DND-41 (cell line): Measurements from ENCODE around the gene PRKCSH.

Experiments used
- EZH2 ChIP-seq: IDR thresholded peaks from 3 replicates; pipeline ENCODE4 v1.6.1; 2012; ENCODE audit warnings: borderline replicate concordance, low read depth, mild to moderate bottlenecking, moderate library complexity, low read length, inconsistent platforms; ENCODE audit not compliant: severe bottlenecking
- TF ChIP-seq, protein P1 (sequence below): IDR thresholded peaks from 2 replicates; pipeline ENCODE4 v1.5.1; 2012; ENCODE audit warnings: borderline replicate concordance, low read length, moderate library complexity, mild to moderate bottlenecking; ENCODE audit not compliant: poor library complexity, severe bottlenecking; ENCODE audit errors: extremely low read depth

DNA sequence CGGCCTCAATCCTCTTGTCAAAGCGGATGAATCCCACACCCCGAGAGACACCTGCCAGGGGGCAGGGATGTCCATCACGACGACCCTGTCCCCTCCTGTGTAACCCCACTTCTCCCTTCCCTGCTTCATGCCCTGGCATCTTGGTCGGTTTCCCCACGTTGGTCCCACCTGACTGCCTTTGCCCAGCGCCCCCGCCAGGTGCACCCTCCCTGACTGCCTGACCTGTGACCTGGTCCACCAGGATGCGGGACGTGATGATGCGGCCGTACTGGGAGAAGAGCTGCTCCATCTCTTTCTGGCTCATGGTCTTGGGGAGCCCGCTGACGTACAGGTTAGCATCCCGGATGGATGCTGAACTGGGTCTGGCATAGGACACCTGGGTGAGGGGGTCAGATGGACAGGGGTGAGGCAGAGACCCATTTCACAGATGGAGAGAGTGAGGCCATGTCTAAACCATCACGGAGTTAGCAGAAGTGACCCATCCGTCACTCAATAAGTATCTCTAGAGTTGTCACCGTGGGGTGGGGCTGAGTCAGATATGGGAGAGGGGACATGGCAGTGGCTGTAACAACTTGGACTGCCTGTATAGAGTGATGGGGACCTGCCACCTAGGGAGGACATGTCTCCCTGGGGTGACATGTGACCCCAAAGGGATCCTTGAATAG, 22.9 kb downstream of the PRKCSH start:
- TF ChIP-seq, protein P1, sequence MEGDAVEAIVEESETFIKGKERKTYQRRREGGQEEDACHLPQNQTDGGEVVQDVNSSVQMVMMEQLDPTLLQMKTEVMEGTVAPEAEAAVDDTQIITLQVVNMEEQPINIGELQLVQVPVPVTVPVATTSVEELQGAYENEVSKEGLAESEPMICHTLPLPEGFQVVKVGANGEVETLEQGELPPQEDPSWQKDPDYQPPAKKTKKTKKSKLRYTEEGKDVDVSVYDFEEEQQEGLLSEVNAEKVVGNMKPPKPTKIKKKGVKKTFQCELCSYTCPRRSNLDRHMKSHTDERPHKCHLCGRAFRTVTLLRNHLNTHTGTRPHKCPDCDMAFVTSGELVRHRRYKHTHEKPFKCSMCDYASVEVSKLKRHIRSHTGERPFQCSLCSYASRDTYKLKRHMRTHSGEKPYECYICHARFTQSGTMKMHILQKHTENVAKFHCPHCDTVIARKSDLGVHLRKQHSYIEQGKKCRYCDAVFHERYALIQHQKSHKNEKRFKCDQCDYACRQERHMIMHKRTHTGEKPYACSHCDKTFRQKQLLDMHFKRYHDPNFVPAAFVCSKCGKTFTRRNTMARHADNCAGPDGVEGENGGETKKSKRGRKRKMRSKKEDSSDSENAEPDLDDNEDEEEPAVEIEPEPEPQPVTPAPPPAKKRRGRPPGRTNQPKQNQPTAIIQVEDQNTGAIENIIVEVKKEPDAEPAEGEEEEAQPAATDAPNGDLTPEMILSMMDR, result no peak
- no peak for TF ChIP-seq EZH2
